Esophagus mucosa (tissue), 1 donor: ENCODE measurements around the gene GPR160. TPM values are rescaled to one million over a fixed set of nuclear protein-coding genes. Genes with fewer than 3 reads are reported as not detected.
"Not testable (repeated sequence)": the region's sequence is repeated elsewhere in the genome, so short reads cannot be mapped to it uniquely, and the experiment has no call there.

ENCODE experiments used
- ATAC-seq: fragments of 200-7000 bp; cut with Tn5 transposase; one replicate; pipeline ENCODE4 v1.9.1; 2020
- total RNA-seq: library from RNA; stranded (reverse); gene quantifications from one replicate; pipeline ENCODE4 v1.2.4, GENCODE V29; 2023
- donor health status: DM: yes; HTN: yes; CAD: no.

The GPR160 gene
- total RNA-seq, 1 donor from 2014 or later, result 1.4 TPM

DNA sequence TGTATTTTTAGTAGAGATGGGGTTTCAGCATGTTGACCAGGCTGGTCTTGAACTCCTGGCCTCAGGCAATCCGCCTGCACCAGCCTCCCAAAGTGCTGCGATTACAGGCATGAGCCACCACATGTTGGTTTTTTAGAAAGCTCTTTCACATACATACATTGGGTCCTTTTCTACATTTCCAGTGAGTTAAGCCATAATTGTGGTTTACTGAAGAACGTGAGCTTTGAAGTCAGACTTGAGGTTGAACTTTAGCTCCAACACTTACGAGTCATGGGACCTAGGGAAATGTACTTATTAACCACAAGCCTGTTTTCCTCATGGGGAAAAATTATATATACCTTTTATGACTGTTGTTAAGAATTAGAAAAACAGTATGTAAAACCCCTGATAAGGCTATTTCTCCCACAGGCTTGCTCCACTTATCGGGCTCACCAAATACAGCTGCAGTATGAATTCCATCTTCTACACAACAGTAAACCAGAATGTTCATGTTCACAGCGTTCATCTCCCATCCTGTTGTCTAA, 39.0 kb downstream of the GPR160 start:
- ATAC-seq, result no peak

DNA sequence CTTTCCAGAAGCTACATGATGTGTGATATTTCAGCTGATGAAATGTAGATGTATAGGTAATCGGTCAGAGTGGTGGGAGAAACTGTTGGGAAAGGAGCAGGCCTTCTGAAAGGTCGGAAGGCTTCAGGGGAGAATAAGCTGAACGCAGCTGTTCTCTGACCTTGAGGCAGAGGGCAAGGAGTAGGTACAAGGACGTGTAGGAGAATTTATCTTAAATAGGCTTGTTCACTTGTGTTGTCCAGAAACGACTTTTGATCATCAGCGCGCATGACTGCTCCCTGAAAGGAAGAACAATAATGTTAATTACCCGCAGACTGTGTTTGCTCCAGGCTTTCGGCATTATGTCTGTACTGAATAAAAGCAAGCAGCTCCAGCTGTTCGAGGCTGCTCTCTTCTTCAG, 39.6 kb downstream of the GPR160 start:
- no peak for ATAC-seq

DNA sequence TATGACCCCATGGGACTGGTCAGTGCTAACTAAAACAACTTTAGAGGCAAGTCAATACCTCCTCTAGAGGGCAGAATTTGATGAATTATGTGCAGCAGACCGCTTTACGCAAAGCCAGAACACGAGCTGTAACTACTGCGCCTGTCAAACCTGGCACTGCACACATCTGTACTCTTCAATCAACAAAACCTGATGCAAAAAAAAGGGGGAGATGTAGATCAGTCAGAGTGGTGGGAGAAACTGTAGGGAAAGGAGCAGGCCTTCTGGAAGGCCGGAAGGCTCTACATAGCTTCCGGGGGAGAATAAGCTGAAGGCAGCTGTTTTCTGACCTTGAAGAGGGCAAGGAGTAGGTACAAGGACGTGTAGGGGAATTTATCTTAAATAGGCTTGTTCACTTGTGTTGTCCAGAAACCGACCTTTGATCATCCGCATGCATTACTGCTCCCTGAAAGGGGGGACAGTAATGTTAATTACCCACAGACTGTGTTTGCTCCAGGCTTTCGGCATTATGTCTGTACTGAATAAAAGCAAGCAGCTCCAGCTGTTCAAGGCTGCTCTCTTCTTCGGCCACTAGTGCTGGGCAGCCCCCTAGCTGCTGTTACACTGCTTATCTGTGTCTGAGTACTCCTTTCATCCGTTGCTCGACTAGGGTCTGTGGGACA, 41.0 kb downstream of the GPR160 start:
- no peak for ATAC-seq

GRCh38 chr3:170079536-170080165, 41.9 kb downstream of the GPR160 start:
- ATAC-seq, result no peak

DNA sequence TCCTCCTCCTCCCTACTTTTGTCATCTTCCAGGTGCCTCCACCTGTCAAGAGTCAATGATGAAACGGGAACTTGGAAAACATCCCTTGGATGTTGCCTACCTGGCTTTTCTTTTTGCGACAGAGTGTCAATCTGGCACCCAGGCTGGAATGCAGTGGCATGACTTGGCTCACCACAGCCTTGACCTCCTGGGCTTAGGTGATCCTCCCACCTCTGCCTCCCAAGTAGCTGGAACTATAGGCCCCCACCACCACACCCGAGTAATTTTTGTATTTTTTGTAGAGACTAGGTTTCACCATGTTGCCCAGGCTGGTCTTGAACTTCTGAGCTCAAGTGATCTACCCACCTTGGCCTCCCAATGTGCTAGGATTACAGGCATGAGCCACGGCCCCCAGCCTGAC, 42.8 kb downstream of the GPR160 start:
- no peak for ATAC-seq

GRCh38 chr3:170081079-170081741, 43.4 kb downstream of the GPR160 start:
- ATAC-seq, result no peak

GRCh38 chr3:170083343-170083742, 45.5 kb downstream of the GPR160 start:
- no peak for ATAC-seq

- no peak for ATAC-seq
These were observed 47.6 kb downstream of the GPR160 start for GRCh38 chr3:170085396-170085795.

DNA sequence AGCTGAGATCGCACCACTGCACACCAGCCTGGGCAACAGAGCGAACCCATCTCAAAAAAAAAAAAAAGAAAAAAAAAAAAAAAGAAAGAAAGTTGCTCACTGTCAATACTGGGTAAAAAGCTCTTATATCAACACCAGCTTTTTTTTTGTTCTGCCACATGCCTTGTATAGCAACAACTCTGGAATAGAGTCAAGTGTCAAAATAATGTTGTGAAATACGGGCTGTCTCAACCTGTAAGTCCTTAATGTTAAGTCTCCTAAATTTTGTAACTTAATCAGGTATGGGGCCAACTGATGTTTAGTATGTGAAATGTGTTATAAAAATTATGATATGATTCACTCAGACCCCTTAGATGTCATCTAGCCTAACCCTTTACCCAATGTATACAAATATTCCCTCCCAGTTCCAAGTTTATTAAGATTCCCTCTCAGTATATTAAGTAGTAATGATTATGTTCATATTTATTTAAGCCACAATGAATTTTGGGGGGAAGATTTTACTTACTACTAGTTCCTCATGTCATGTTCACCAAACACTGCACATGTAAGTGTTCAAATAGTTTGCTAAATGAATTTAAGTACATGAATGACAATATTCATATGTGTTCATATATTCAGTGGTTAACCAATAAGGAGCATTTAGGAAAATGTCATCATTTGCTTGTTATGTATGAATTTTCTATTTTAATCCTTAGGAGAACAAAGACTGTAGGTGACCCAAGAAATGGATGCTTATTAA, 52.2 kb downstream of the GPR160 start:
- no peak for ATAC-seq

GRCh38 chr3:170090601-170090981, 52.8 kb downstream of the GPR160 start:
- ATAC-seq, result no peak

- no peak for ATAC-seq
These were observed 55.1 kb downstream of the GPR160 start for GRCh38 chr3:170092907-170093306.

DNA sequence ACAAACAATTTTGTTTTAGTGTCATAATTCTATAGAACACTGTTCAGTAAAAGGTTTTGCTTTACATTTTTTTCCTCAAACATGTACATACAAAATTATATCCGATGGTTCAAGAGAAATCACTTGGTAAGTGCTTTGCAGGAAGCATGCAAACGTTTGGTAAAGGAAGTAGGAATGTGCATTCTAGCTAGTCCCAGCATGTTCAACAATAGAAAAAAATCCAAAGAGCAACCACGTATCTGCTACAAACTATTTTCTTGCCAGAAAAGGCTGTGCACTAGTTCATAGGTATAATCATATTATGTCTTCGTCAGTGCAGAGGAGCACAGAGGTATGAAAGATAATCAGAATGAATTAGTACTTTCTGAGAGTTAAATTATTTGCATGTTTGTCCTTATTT, 58.0 kb downstream of the GPR160 start:
- no peak for ATAC-seq

DNA sequence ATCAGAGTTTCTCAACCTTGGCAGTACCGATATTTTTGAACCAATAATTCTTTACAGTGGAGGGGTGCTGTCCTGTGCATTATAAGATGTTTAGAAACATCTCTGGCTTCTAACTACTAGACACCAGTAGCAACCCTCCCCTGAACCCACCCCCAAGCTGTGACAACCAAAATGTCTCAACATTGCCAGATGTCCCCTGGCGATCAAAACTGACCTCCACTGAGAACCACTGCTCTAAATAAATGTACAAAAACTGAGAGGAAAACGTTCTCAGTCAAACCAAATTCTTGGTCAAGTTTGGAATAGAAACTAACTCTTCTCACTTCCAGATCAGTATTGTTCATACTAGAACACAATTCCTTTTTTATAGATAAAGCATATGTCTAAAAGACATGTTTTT, 58.5 kb downstream of the GPR160 start:
- ATAC-seq, result no peak

DNA sequence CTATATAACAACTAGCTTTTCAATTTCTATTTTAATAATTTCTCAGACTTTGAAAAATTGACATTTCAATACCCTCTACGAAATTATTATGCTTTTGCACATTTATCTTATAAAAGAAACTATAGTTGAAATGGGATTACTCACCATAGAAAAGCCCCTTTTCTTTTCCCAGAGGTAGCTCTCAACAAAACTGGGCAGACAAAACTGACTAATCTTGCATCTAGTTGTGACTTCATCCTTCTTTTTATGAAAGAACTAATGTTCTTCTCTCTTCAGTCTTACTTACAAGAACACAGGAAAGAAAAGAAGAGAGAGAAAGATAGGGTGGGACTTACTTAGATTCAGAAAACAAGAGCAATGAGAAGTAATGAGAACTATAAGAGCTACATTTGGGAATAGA, 61.0 kb downstream of the GPR160 start:
- ATAC-seq, result no peak

GRCh38 chr3:170100944-170101343, 63.1 kb downstream of the GPR160 start:
- no peak for ATAC-seq

DNA sequence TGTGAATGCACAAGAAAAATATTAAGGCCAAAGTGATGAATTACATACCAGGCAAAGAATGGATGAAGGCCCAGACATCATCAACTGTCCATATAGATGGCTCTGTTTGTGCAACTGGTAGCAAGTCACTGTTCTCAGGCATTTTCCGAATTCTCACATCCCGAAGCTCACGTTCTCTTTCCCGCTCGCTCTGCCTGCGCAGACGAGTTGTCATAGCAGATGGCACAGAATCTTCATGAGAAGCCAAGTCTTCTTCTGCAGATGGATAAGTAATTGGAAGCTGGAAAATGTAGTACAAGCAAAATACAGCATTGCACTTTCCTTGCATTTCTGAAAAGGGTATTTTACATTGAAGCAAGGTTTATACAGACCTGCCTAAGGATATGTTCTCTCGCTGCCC, 64.6 kb downstream of the GPR160 start:
- ATAC-seq, result no peak

GRCh38 chr3:170107941-170108340, 70.1 kb downstream of the GPR160 start:
- ATAC-seq, result no peak

DNA sequence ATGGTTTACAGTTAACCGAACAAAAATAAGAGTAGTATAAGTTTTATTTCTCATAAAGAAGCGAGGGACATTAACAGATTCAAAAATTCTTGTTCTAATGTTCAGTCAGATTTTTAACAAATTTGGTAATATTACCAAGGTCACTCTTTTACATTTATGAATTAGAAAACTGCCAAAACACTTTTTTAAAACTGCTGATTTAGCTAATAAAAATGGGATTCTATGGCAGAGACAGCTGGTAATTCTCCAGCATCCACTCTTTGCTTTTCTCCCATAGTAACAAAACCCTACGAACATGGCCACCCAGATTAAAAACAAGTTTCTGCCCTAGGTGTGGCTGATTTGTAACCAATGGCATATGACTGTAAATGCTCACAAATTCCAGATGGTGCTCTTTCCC, 71.2 kb downstream of the GPR160 start:
- ATAC-seq, result no peak

DNA sequence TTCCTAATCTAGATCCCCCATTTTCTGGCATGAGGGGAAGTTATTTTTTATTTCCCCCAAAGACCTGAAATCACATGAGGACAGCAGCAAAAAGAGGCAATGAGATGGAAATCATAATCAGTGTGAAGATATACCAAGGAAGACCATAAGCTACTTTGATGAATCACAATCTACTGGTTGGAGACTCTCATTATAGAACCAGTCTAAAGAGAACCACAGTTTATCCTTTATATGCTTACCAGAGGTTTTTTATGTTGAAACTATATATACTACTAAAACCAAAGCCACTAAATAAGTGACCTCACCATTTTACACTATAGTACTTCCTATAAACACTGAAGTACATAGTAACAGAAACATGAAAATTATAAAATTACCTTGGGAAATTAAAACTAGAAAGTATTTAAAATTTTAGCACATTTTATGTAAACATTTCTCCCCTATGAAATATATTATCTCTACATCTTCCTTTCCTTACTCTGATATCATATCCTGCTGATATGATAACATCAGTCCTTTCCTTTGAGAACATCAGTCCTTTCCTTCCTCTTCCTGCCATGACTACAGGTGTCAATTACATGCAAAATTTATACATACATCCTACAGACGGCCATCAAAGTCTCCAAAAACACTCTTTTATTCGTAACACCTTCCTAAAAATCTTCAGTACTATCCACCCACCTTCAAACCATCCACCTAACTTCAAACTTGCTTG, 71.9 kb downstream of the GPR160 start:
- no peak for ATAC-seq

- no peak for ATAC-seq
These were observed 73.5 kb downstream of the GPR160 start for GRCh38 chr3:170111147-170111771.

- ATAC-seq, result not testable (repeated sequence)
These were observed 76.4 kb downstream of the GPR160 start for GRCh38 chr3:170114165-170114564.

DNA sequence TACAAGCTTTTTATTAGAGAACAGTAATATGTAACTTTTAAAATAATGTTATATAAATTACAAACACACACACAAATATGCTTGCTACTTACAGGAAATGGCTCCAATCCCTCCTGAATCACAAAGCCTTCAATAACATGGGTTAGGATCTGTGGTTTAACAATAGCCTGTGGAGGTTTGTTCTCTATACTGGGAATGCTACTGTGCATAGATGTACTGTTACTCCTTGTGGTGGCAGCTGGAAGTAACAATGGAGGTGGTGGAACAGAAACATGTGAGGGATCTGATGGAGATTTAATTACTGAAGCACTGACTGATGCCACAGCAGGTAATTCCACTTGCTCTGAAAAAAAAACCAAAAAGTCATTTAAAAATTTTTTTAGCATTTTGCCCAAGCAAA, 79.3 kb downstream of the GPR160 start:
- ATAC-seq, result no peak
